Measurements from ENCODE around the gene MKKS. TPM values are rescaled to one million over a fixed set of nuclear protein-coding genes. Genes with fewer than 3 reads are reported as not detected.
A peak's percentile ranks its signal among the peaks of the same experiment; 100 is the strongest.

MKKS gene
- total and polyA plus RNA-seq, 2 of the 13 experiments (the other 11 are each of a cell fraction or from before 2014, with no cell fraction given): 26.7 to 34.5 TPM

DNA sequence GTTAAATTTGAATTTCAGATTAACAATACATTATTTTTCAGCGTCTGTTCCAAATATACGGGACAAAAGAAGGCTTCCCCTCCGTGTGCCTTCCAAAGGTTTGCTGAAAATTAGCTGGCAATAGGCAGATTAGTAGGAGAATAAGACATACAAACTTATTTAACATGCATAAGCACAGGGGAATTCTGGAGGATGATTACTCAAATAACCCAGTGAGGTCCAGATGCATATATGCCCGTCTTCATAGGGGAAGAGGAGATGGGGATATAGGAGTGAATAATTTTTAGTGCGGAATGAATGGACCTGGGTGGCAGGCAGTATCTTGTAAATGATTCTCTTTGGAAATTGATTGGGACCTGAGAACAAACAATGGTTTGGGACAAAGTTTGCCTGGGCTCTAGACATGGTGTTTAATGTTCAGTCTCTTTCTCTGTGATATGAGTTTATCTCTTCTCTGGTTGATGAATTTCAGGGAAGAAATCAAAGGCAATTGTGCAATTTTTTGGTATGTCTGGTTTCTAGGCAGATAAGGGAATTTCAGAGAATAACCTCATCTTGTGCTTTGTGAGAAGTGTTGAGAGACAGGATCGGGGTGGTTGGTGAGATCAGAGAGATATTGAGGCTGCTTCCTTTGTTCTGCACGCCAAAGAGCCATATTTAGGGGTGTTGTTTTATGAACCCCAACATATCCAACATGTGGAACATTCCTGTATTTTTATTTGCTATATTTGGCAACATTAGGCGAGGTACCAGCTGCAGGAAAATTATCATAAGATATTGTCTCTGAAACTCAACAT lies 63.7 kb downstream of the MKKS start (continued):
- TF ChIP-seq ZNF549 (CRISPR knock-in tag; IDR thresholded peaks at IDR 0.05) (no peak), ZMYM2 (CRISPR knock-in tag; IDR thresholded peaks at IDR 0.05) (no peak), FOXK1 (CRISPR knock-in tag; IDR thresholded peaks at IDR 0.05; ENCODE audit: borderline replicate concordance, low read depth) (peak; percentile 83; the same call in 1 of the 2 replicates), KDM6A (CRISPR knock-in tag; IDR thresholded peaks at IDR 0.05; ENCODE audit: low read depth) (peak; percentile 95), ZNF710 (CRISPR knock-in tag; IDR thresholded peaks at IDR 0.05; ENCODE audit: borderline replicate concordance) (peak; percentile 100), SNAPC4 (CRISPR knock-in tag; IDR thresholded peaks at IDR 0.05) (no peak), SNAPC2 (CRISPR knock-in tag; IDR thresholded peaks at IDR 0.05) (peak; percentile 55; the same call in 1 of the 2 replicates), FOXO1 (CRISPR knock-in tag; IDR thresholded peaks at IDR 0.05) (peak; percentile 82), REL (CRISPR knock-in tag; conservative IDR thresholded peaks at IDR 0.05) (0 out of 2 replicates have a peak, but pooled peaks have one; percentile 41), ZNF503 (CRISPR knock-in tag; IDR thresholded peaks at IDR 0.05) (peak; percentile 95), ZNF83 (CRISPR knock-in tag; IDR thresholded peaks at IDR 0.05; ENCODE audit: borderline replicate concordance) (no peak), ARNT (IDR thresholded peaks at IDR 0.05) (no peak), HDAC2 (CRISPR knock-in tag; IDR thresholded peaks at IDR 0.05) (peak; percentile 94), ZNF136 (CRISPR knock-in tag; IDR thresholded peaks at IDR 0.05; ENCODE audit: low read depth) (peak; percentile 78; the same call in 1 of the 2 replicates), ZNF792 (CRISPR knock-in tag; IDR thresholded peaks at IDR 0.05) (peak; percentile 98)
- TF ChIP-seq, protein P1, sequence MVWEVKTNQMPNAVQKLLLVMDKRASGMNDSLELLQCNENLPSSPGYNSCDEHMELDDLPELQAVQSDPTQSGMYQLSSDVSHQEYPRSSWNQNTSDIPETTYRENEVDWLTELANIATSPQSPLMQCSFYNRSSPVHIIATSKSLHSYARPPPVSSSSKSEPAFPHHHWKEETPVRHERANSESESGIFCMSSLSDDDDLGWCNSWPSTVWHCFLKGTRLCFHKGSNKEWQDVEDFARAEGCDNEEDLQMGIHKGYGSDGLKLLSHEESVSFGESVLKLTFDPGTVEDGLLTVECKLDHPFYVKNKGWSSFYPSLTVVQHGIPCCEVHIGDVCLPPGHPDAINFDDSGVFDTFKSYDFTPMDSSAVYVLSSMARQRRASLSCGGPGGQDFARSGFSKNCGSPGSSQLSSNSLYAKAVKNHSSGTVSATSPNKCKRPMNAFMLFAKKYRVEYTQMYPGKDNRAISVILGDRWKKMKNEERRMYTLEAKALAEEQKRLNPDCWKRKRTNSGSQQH (CRISPR knock-in tag; IDR thresholded peaks at IDR 0.05; ENCODE audit: low read depth): peak; percentile 34; the same call in 1 of the 2 replicates
- TF ChIP-seq, protein P2, sequence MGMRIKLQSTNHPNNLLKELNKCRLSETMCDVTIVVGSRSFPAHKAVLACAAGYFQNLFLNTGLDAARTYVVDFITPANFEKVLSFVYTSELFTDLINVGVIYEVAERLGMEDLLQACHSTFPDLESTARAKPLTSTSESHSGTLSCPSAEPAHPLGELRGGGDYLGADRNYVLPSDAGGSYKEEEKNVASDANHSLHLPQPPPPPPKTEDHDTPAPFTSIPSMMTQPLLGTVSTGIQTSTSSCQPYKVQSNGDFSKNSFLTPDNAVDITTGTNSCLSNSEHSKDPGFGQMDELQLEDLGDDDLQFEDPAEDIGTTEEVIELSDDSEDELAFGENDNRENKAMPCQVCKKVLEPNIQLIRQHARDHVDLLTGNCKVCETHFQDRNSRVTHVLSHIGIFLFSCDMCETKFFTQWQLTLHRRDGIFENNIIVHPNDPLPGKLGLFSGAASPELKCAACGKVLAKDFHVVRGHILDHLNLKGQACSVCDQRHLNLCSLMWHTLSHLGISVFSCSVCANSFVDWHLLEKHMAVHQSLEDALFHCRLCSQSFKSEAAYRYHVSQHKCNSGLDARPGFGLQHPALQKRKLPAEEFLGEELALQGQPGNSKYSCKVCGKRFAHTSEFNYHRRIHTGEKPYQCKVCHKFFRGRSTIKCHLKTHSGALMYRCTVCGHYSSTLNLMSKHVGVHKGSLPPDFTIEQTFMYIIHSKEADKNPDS (CRISPR knock-in tag; IDR thresholded peaks at IDR 0.05): 0 out of 2 replicates have a peak, but pooled peaks have one; percentile 50

Data from HepG2 (cell line).